ENCODE measurements around the gene ZDHHC11. TPM values are rescaled to one million over a fixed set of nuclear protein-coding genes. Genes with fewer than 3 reads are reported as not detected.
A peak's percentile ranks its signal among the peaks of the same experiment; 100 is the strongest.
"Not testable (repeated sequence)": the region's sequence is repeated elsewhere in the genome, so short reads cannot be mapped to it uniquely, and the experiment has no call there.

ZDHHC11 gene
- total and polyA plus RNA-seq, 7 experiments from 2014 or later = 0.20 to 22.1 (median 8.8) TPM; not detected in 1

DNA sequence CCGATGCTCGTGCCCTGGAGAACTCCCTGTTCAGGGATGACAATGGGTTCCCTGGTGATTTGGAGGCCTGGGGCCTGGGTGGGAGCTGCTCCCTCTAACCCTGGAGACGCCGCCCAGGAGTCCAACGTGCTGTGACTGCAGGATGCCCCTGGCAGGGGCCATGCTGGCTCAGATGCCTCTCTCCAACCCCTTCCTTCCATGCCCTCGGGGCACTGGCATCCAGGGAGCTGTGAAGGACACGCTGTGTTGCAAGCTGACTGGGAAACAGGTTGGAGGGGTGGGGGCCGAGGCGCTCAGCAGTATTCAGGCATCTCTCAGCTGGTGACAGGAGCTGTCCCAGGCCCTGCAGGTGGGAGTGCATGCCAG lies 75.2 kb downstream of the ZDHHC11 start:
- ATAC-seq; H3K9me3 Mint-ChIP-seq; H3K36me3 Mint-ChIP-seq; intact Hi-C loops (cut with micrococcal nuclease); H3K4me3 Mint-ChIP-seq; H3K4me1 ChIP-seq (ENCODE audit: control insufficient read depth in 2 of 2, insufficient read depth in 2 of 2, low read length in 2 of 2); DNase-seq; H3K27ac Mint-ChIP-seq; POLR2A ChIA-PET; H3K36me3 ChIP-seq (ENCODE audit: control insufficient read depth in 2 of 3, insufficient read depth in 3 of 3, low read length in 3 of 3); H3K27ac ChIP-seq (ENCODE audit: low read depth, low read length); CTCF ChIA-PET; H3K4me1 Mint-ChIP-seq; H3K27me3 Mint-ChIP-seq; H3K27me3 ChIP-seq (ENCODE audit: control insufficient read depth in 2 of 2, insufficient read depth in 2 of 2, low read length in 2 of 2); H3K4me3 ChIP-seq (ENCODE audit: low read length); H3K9me3 ChIP-seq (ENCODE audit: control insufficient read depth in 2 of 3, low read length in 3 of 3): not testable (repeated sequence)

DNA sequence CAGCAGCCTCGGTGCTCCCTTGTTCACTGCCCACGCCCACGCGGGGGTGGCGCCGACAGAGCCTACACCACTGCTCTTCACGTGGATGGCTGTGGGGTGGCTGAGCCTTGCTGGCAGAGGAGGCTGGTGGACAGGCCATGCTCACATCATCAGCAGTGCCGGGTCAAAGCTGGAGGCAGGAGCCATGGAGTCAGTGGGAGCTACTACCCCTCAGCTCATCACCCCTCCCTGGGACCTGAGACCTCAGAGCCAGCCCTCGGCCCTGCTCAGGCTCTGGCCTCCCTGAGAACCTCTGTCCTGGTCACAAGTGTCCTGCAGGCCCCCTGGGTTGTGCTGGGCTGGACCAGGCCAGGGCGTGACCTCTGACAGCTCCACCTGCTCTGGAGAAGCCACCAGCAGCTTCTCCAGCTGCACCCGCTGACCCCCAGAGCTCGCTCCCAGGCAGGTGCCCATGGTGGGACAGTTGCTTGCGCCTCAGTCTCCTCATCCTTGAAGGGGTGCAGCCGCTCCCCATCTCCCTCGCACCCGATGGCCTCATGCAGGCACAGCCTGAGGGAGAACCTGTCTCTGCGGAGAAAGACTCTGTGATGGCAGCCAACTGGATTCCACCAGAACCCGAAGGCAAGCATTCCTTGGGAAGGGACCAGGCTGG lies 75.8 kb downstream of the ZDHHC11 start:
- H3K4me1 Mint-ChIP-seq; H3K4me3 Mint-ChIP-seq; H3K9me3 ChIP-seq (ENCODE audit: control insufficient read depth in 2 of 3, low read length in 3 of 3); H3K4me1 ChIP-seq (ENCODE audit: control insufficient read depth in 2 of 2, insufficient read depth in 2 of 2, low read length in 2 of 2); H3K4me3 ChIP-seq (ENCODE audit: low read length); H3K36me3 ChIP-seq (ENCODE audit: control insufficient read depth in 2 of 3, insufficient read depth in 3 of 3, low read length in 3 of 3); CTCF ChIA-PET; H3K27me3 ChIP-seq (ENCODE audit: control insufficient read depth in 2 of 2, insufficient read depth in 2 of 2, low read length in 2 of 2); H3K27ac ChIP-seq (ENCODE audit: low read depth, low read length); H3K9me3 Mint-ChIP-seq; H3K27me3 Mint-ChIP-seq; DNase-seq; intact Hi-C loops (cut with micrococcal nuclease); H3K36me3 Mint-ChIP-seq; H3K27ac Mint-ChIP-seq; POLR2A ChIA-PET: not testable (repeated sequence)
- ATAC-seq = peak; percentile 7

DNA sequence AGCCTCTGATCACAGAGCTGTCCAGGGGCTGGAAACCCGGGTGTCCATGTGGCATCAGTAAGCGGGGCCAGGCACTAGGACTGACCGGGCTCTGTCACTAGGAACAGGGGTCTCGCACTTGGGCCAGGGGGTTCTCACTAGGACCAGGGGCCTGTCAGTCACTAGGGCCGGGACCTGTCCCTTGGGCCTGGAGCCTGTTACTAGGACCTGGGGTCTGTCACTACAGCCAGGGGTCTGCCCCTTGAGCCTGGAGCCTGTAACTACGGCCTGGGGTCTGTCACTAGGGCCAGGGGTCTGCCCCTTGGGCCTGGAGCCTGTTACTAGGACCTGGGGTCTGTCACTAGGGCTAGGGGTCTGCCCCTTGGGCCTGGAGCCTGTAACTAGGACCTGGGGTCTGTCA lies 76.5 kb downstream of the ZDHHC11 start:
- H3K4me1 ChIP-seq (ENCODE audit: control insufficient read depth in 2 of 2, insufficient read depth in 2 of 2, low read length in 2 of 2); DNase-seq; H3K9me3 ChIP-seq (ENCODE audit: control insufficient read depth in 2 of 3, low read length in 3 of 3); H3K9me3 Mint-ChIP-seq; H3K36me3 Mint-ChIP-seq; CTCF ChIA-PET; H3K4me3 ChIP-seq (ENCODE audit: low read length); H3K4me3 Mint-ChIP-seq; ATAC-seq; H3K36me3 ChIP-seq (ENCODE audit: control insufficient read depth in 2 of 3, insufficient read depth in 3 of 3, low read length in 3 of 3); H3K27me3 ChIP-seq (ENCODE audit: control insufficient read depth in 2 of 2, insufficient read depth in 2 of 2, low read length in 2 of 2); intact Hi-C loops (cut with micrococcal nuclease); H3K27me3 Mint-ChIP-seq; H3K27ac Mint-ChIP-seq; POLR2A ChIA-PET; H3K27ac ChIP-seq (ENCODE audit: low read depth, low read length); H3K4me1 Mint-ChIP-seq: not testable (repeated sequence)

DNA sequence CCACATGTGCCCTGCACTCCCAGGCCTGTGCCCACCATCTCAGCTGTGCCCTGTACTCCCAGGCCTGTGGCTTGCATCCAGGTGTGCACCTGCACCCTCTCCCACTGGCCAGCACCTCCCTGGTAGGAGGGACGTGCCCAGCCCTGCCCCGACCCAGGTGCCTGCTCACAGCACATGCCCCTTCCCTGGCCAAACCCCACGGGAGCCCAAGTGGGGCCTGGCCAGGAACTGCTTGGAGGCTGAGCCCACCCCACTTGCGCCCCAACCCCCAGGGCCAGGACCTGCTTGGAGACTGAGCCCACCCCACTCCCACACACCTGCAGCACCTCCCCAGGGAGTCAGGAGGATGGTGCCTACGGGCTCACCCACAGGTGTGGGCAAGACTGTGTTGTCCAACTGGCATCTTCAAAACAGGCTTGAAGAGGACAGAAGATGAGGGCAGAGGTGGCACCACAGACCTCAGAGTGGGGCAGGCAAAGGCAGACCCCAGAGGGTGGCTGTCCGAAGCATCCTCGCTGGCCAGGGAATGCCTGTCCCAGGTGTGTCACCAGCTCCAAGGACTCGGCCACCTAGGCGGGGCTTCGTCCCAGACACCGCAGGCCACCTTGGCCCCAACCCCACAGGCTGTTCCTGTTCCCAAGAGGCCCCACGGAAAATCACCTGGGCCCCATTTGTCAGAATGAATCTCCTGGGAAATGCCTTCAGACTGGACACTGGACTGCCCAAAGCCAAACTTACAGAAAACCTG lies 77.1 kb downstream of the ZDHHC11 start:
- no peak overlapping the region for H3K27ac ChIP-seq (ENCODE audit: low read depth, low read length)
- no peaks in the 10 kb centered on the region for H3K36me3 ChIP-seq (ENCODE audit: control insufficient read depth in 2 of 3, insufficient read depth in 3 of 3, low read length in 3 of 3)
- H3K36me3 Mint-ChIP-seq = no peaks in the 10 kb centered on the region
- H3K4me1 Mint-ChIP-seq = no peaks in the 10 kb centered on the region
- H3K9me3 ChIP-seq (ENCODE audit: control insufficient read depth in 2 of 3, low read length in 3 of 3) = no peaks in the 10 kb centered on the region
- H3K4me3 Mint-ChIP-seq = no peak overlapping the region
- peaks cover 0 to 4% (median 0%) of the 10 kb centered on the region in 5 donors for H3K27me3 Mint-ChIP-seq
- no peak overlapping the region for H3K4me3 ChIP-seq (ENCODE audit: low read length)
- H3K4me1 ChIP-seq (ENCODE audit: control insufficient read depth in 2 of 2, insufficient read depth in 2 of 2, low read length in 2 of 2) = no peaks in the 10 kb centered on the region
- H3K9me3 Mint-ChIP-seq = no peaks in the 10 kb centered on the region
- DNase-seq (no peak), ATAC-seq (no peak)
- CTCF ChIA-PET = no interaction called here
- no peaks in the 10 kb centered on the region for H3K27me3 ChIP-seq (ENCODE audit: control insufficient read depth in 2 of 2, insufficient read depth in 2 of 2, low read length in 2 of 2)
- POLR2A ChIA-PET = no interaction called here
- H3K27ac Mint-ChIP-seq = no peak overlapping the region
- intact Hi-C loops (cut with micrococcal nuclease) = no loop called here

DNA sequence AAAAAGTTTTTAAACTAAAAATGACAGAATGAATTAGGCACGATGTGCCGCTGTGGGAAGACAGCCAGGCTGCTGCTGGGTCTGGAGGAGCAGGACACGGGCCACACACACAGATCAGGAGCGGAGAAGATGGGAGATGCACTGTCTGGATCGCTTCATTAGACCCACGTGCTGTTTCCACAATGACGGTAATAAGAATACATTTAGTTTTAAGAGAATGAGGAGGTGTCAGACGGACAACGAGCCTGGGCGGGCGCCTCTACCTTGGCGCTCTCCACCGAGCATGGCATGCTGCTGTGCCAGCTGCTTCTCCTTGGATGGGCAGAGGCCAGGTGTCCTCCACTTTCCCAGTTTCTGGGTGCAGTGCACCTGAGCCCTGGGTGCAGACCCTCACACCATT lies 77.9 kb downstream of the ZDHHC11 start:
- CTCF ChIA-PET; ATAC-seq; H3K27me3 Mint-ChIP-seq; DNase-seq; intact Hi-C loops (cut with micrococcal nuclease); H3K4me3 Mint-ChIP-seq; H3K36me3 ChIP-seq (ENCODE audit: control insufficient read depth in 2 of 3, insufficient read depth in 3 of 3, low read length in 3 of 3); H3K9me3 ChIP-seq (ENCODE audit: control insufficient read depth in 2 of 3, low read length in 3 of 3); H3K4me3 ChIP-seq (ENCODE audit: low read length); H3K4me1 Mint-ChIP-seq; H3K9me3 Mint-ChIP-seq; POLR2A ChIA-PET; H3K36me3 Mint-ChIP-seq; H3K27ac ChIP-seq (ENCODE audit: low read depth, low read length); H3K4me1 ChIP-seq (ENCODE audit: control insufficient read depth in 2 of 2, insufficient read depth in 2 of 2, low read length in 2 of 2); H3K27me3 ChIP-seq (ENCODE audit: control insufficient read depth in 2 of 2, insufficient read depth in 2 of 2, low read length in 2 of 2): not testable (repeated sequence)
- peak overlapping the region in 1 of 9 donors; percentile 59 for H3K27ac Mint-ChIP-seq

DNA sequence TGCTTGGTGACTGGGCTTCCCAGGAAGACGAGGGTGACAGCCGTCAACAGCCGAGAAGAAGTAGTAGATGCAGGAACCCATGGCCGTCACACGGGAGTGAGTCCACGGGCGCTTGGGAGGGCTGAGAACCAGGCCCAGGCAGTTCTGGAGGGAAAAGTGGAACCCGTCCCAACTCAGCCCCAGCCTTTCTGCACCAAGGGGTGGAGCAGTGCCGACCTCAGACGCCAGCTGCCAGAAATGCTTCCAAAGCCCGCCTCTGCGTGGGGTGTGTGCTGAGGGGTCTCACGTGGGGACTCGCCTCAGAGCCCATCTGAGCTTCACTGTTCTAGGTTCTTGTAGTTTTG lies 78.3 kb downstream of the ZDHHC11 start:
- H3K4me1 Mint-ChIP-seq; H3K9me3 ChIP-seq (ENCODE audit: control insufficient read depth in 2 of 3, low read length in 3 of 3); H3K9me3 Mint-ChIP-seq; H3K27me3 Mint-ChIP-seq; H3K27ac Mint-ChIP-seq; CTCF ChIA-PET; ATAC-seq; H3K36me3 ChIP-seq (ENCODE audit: control insufficient read depth in 2 of 3, insufficient read depth in 3 of 3, low read length in 3 of 3); H3K4me3 Mint-ChIP-seq; DNase-seq; H3K27ac ChIP-seq (ENCODE audit: low read depth, low read length); H3K4me1 ChIP-seq (ENCODE audit: control insufficient read depth in 2 of 2, insufficient read depth in 2 of 2, low read length in 2 of 2); H3K27me3 ChIP-seq (ENCODE audit: control insufficient read depth in 2 of 2, insufficient read depth in 2 of 2, low read length in 2 of 2); H3K36me3 Mint-ChIP-seq; intact Hi-C loops (cut with micrococcal nuclease); H3K4me3 ChIP-seq (ENCODE audit: low read length); POLR2A ChIA-PET: not testable (repeated sequence)

DNA sequence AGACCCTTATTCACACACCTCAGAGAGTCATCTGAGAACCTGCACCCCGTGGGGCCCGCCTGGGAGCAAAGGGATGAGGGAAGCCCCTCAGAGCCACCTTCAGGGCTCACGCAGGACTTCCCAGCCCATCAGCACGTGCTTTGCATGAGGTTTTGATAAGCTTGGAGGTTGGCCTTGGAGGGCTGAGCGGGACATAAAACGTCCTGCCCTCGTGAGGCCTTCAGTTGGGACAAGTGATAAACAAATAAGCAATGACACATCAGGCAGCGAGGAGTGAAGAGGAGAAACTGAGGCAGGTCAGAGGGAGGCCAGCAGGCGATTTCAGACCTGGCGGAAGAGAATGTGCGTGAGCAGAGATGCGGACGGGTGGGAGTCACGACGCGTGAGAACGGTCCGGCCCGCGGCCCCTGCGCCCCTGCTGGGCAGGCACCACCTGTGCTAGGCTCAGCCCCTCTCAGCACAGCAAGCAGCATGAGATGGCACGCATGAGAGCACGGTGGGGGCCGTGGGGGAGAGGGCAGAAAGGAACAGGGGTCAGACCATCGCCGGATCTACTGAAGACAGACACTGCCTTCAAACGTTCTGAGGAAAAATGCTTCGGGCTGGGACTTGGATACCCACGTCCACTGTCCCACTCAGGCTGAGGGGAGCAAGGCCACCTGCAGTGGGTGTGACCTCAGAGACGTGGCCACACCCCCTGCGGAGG lies 78.8 kb downstream of the ZDHHC11 start:
- CTCF ChIA-PET; H3K4me1 Mint-ChIP-seq; POLR2A ChIA-PET; H3K27ac Mint-ChIP-seq; H3K4me1 ChIP-seq (ENCODE audit: control insufficient read depth in 2 of 2, insufficient read depth in 2 of 2, low read length in 2 of 2); H3K36me3 Mint-ChIP-seq; H3K27ac ChIP-seq (ENCODE audit: low read depth, low read length); H3K4me3 ChIP-seq (ENCODE audit: low read length); H3K9me3 Mint-ChIP-seq; intact Hi-C loops (cut with micrococcal nuclease); ATAC-seq; H3K4me3 Mint-ChIP-seq; H3K27me3 Mint-ChIP-seq; H3K36me3 ChIP-seq (ENCODE audit: control insufficient read depth in 2 of 3, insufficient read depth in 3 of 3, low read length in 3 of 3); H3K9me3 ChIP-seq (ENCODE audit: control insufficient read depth in 2 of 3, low read length in 3 of 3); H3K27me3 ChIP-seq (ENCODE audit: control insufficient read depth in 2 of 2, insufficient read depth in 2 of 2, low read length in 2 of 2); DNase-seq: not testable (repeated sequence)
